GM06990 (cell line): ENCODE measurements around the gene SIGMAR1.

Experiments used
- DNase-seq: peaks from one replicate; pipeline ENCODE4 v3.0.0-alpha.2; 2011; ENCODE audit not compliant: insufficient read length; ENCODE audit errors: extremely low read depth
- H3K27me3 ChIP-seq: replicated peaks from 2 replicates; pipeline ENCODE4 v1.6.0; 2011; ENCODE audit warnings: low read length; ENCODE audit not compliant: control insufficient read depth, insufficient read depth
- H3K36me3 ChIP-seq: 2 replicates; pipeline ENCODE4 v1.5.1; 2011; ENCODE audit warnings: low read length; ENCODE audit not compliant: control insufficient read depth, insufficient read depth
- H3K4me3 ChIP-seq: replicated peaks from 2 replicates; pipeline ENCODE4 v1.5.1; 2011; ENCODE audit warnings: low read depth, mild to moderate bottlenecking, control low read depth, low read length
- CTCF ChIP-seq: IDR thresholded peaks from 2 replicates; pipeline ENCODE4 v1.5.1; 2011; ENCODE audit warnings: low read length, control low read depth, mild to moderate bottlenecking, inconsistent platforms; ENCODE audit not compliant: insufficient read depth, poor library complexity, severe bottlenecking

The SIGMAR1 gene

GRCh38 chr9:34637356-34638137 is at the start of gene SIGMAR1:
Gene SIGMAR1, minus strand, starts transcription at chr9:34637787. Its CDS starts 90 bp downstream, at chr9:34637697.
- TF ChIP-seq CTCF: no peak
- Histone ChIP-seq H3K4me3 (peak within 1 kb of the TSS; percentile 68), H3K36me3 (no peaks in the 10 kb centered on the region; the same call in 1 of the 2 replicates), H3K27me3 (no peaks in the 10 kb centered on the region)
- DNase-seq: peak; percentile 96

- DNase-seq: no peak
- Histone ChIP-seq H3K4me3 (no peak overlapping the region), H3K27me3 (no peaks in the 10 kb centered on the region), H3K36me3 (no peaks in the 10 kb centered on the region)
- no peak for TF ChIP-seq CTCF
Observed at GRCh38 chr9:34686732-34687131, 49.1 kb upstream of the SIGMAR1 start.

DNA sequence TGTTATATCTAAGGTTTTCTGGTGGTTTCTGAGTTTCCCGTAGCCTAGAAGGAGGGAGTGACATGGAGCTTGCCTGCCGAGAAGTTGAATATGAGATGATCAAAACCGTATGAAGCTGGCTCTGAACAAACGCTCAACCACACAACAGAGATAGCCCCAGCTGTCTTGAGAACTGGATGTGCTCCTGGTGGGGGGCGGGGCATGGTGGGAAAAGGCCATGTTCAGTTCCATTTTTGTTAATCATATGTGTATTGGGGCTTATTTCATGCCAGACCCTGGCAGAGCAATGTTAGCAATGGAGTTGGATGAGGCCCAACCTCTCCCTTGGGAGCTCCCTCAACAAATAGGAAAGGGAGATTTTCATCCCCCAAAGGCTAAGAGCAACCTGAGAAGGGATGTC is 48.6 kb upstream of the SIGMAR1 start:
- no peaks in the 10 kb centered on the region for H3K36me3 ChIP-seq
- H3K27me3 ChIP-seq: no peaks in the 10 kb centered on the region
- no peak overlapping the region for H3K4me3 ChIP-seq
- DNase-seq: no peak
- no peak for TF ChIP-seq CTCF

GRCh38 chr9:34685591-34685990 is 48.0 kb upstream of the SIGMAR1 start:
- H3K4me3 ChIP-seq: no peak overlapping the region

DNA sequence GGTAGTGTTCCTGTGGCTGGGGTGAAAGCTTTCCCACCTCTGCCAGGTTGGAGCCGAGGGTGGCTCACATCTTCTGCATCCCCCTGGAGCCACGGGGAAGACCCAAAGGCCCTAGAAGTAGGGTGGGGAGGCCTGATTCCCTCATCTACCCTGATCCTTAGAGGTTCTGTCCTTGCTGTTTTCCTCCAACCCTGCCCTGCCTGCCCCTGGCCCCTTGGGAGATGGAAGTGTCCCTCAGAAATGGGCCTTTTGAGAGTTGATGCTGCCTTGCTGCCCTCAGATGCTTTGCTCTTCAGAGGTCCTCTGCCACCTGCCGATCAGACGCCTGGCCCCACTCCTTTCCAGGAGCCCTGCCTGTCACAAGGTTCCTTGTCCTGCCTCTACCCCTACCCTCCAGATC is 47.2 kb upstream of the SIGMAR1 start:
- H3K4me3 ChIP-seq: no peak overlapping the region
- no peak for DNase-seq
- no peaks in the 10 kb centered on the region for H3K36me3 ChIP-seq
- no peaks in the 10 kb centered on the region for H3K27me3 ChIP-seq
- no peak for TF ChIP-seq CTCF

More at GRCh38 chr9:34685591-34685990, 48.0 kb upstream of the SIGMAR1 start:
- H3K36me3 ChIP-seq: no peaks in the 10 kb centered on the region
- TF ChIP-seq CTCF: no peak
- H3K27me3 ChIP-seq: no peaks in the 10 kb centered on the region
- no peak for DNase-seq
